Transverse colon (tissue), 4 donors: ENCODE measurements around the gene LRRIQ1.

Source experiments
- CTCF ChIP-seq, 5 experiments: fragments of 200-600 bp in 3 of 5; fragments of 450-650 bp in 2 of 5; sonication (generic) in 3 of 5; IDR thresholded peaks; 1 replicate in 2 of 5; 2 replicates in 3 of 5; pipeline ENCODE4 v1.5.1; 2016 to 2017; ENCODE audit warnings: antibody characterized with exemption in 5 of 5, inconsistent platforms in 3 of 5, mild to moderate bottlenecking in 2 of 5, moderate library complexity in 1 of 5
- EP300 ChIP-seq: sonication (generic); formaldehyde crosslinking; IDR thresholded peaks from one replicate; pipeline ENCODE4 v1.6.1; 2017; ENCODE audit warnings: antibody characterized with exemption, low read depth
- POLR2A ChIP-seq: fragments of 450-650 bp; IDR thresholded peaks from one replicate; pipeline ENCODE4 v1.6.1; 2016; ENCODE audit warnings: antibody characterized with exemption, mild to moderate bottlenecking, moderate library complexity
- POLR2AphosphoS5 ChIP-seq, 3 donors: sonication (generic); formaldehyde crosslinking; IDR thresholded peaks; one replicate each; pipeline ENCODE4 v1.6.1; 2016; ENCODE audit warnings: antibody characterized with exemption in 3 of 3

- TF ChIP-seq CTCF (IDR thresholded peaks at IDR 0.05) (no peak), POLR2AphosphoS5 (IDR thresholded peaks at IDR 0.05) (no peak), POLR2A (no peak), EP300 (no peak)
Measured at GRCh38 chr12:85085066-85085465, 48.9 kb downstream of the LRRIQ1 start.
